Measurements from ENCODE around the gene TBC1D32. TPM values are rescaled to one million over a fixed set of nuclear protein-coding genes. Genes with fewer than 3 reads are reported as not detected.

TBC1D32 gene
- polyA plus RNA-seq, 1 donor (not counting 4 experiments of a cell fraction or from before 2014, with no cell fraction given) = 6.7 TPM

DNA sequence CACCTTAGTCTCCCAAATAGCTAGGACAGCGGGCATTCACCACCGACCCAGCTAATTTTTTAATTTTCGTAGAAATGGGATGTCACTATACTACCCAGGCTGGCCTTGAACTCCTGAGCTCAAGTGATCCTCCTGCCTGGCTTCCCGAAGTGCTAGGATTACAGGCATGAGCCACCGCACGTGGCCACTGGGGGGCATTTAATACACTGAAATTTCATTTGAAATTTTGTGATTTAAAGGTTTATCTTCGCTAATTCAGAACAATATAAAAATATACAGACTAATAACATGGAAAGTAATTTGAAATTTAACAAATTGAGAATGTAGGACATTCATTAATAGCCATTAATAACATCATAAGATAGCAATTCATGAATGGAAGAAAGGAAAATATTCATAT is 20.5 kb upstream of the TBC1D32 start:
- Histone ChIP-seq H2AFZ (ENCODE audit: control insufficient read depth, low read length) (no peak overlapping the region), H3K4me2 (ENCODE audit: control insufficient read depth, extremely low read depth, insufficient read depth, low read depth, low read length) (no peak overlapping the region), H3K4me3 (ENCODE audit: control insufficient read depth in 2 of 3, extremely low read depth in 1 of 3, insufficient read depth in 2 of 3, low read depth in 1 of 3, low read length in 3 of 3) (no peak overlapping the region), H3K27me3 (ENCODE audit: control insufficient read depth, extremely low read depth, insufficient read depth, low read length) (no peaks in the 10 kb centered on the region), H3K9me3 (ENCODE audit: control insufficient read depth, low read depth, low read length) (no peaks in the 10 kb centered on the region), H4K20me1 (ENCODE audit: control insufficient read depth, extremely low read depth, insufficient read depth, low read length) (no peaks in the 10 kb centered on the region), H3K9ac (ENCODE audit: control insufficient read depth, extremely low read depth, insufficient read depth, low read length) (no peak overlapping the region), H3K4me1 (ENCODE audit: control insufficient read depth, extremely low read depth, insufficient read depth, low read length) (no peaks in the 10 kb centered on the region), H3K36me3 (ENCODE audit: control insufficient read depth in 2 of 2, extremely low read depth in 1 of 2, insufficient read depth in 2 of 2, low read length in 2 of 2) (no peaks in the 10 kb centered on the region), H3K9me1 (ENCODE audit: control insufficient read depth, extremely low read depth, insufficient read depth, low read length) (no peaks in the 10 kb centered on the region), H3K79me2 (ENCODE audit: control insufficient read depth, insufficient read depth, low read length) (no peaks in the 10 kb centered on the region), H3K27ac (ENCODE audit: control insufficient read depth, insufficient read depth, low read length) (no peak overlapping the region)
- FAIRE-seq (no peak), DNase-seq (ENCODE audit: low read depth, low spot score) (no peak)
- dilution Hi-C loops (cut with MboI; ENCODE audit: extremely low pct_ligation_motif_present, low sequenced_read_pairs) = no loop called here
- no peak for TF ChIP-seq EZH2 (IDR thresholded peaks at IDR 0.05; ENCODE audit: low read length)
- TF ChIP-seq, protein P1, sequence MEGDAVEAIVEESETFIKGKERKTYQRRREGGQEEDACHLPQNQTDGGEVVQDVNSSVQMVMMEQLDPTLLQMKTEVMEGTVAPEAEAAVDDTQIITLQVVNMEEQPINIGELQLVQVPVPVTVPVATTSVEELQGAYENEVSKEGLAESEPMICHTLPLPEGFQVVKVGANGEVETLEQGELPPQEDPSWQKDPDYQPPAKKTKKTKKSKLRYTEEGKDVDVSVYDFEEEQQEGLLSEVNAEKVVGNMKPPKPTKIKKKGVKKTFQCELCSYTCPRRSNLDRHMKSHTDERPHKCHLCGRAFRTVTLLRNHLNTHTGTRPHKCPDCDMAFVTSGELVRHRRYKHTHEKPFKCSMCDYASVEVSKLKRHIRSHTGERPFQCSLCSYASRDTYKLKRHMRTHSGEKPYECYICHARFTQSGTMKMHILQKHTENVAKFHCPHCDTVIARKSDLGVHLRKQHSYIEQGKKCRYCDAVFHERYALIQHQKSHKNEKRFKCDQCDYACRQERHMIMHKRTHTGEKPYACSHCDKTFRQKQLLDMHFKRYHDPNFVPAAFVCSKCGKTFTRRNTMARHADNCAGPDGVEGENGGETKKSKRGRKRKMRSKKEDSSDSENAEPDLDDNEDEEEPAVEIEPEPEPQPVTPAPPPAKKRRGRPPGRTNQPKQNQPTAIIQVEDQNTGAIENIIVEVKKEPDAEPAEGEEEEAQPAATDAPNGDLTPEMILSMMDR (optimal IDR thresholded peaks at IDR 0.05 in 1 of 3, IDR thresholded peaks at IDR 0.05 in 1 of 3, conservative IDR thresholded peaks at IDR 0.05 in 1 of 3; ENCODE audit: extremely low read depth in 1 of 3, insufficient read depth in 2 of 3, low read length in 3 of 3) = peak in 2 of 3 experiments; percentile 25 to 32

DNA sequence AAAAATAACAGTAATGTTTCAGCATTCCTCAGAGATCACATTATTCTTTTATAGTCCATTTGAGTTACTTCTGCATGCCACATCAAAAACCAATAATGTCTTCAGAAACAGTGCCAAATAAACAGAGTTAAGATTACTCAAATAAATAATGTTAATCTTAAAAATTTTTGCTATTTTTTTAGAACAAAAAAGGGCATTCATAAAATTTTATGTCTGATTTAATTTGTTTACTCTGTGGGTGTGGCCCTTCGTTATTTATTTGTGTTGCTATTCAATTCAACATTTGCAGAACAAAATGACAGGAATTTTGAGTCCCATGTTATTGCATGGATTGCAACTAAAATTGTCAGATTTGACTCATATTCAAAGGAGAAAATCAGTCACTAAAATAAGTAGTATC is 18.7 kb upstream of the TBC1D32 start:
- no peak overlapping the region for H3K4me2 ChIP-seq (ENCODE audit: control insufficient read depth, extremely low read depth, insufficient read depth, low read depth, low read length)
- dilution Hi-C loops (cut with MboI; ENCODE audit: extremely low pct_ligation_motif_present, low sequenced_read_pairs) = no loop called here

More for the DNA sequence above, 18.7 kb upstream of the TBC1D32 start:
- Histone ChIP-seq H3K9me1 (ENCODE audit: control insufficient read depth, extremely low read depth, insufficient read depth, low read length) (no peaks in the 10 kb centered on the region), H3K36me3 (ENCODE audit: control insufficient read depth in 2 of 2, extremely low read depth in 1 of 2, insufficient read depth in 2 of 2, low read length in 2 of 2) (no peaks in the 10 kb centered on the region), H3K9ac (ENCODE audit: control insufficient read depth, extremely low read depth, insufficient read depth, low read length) (no peak overlapping the region), H3K27me3 (ENCODE audit: control insufficient read depth, extremely low read depth, insufficient read depth, low read length) (no peaks in the 10 kb centered on the region), H3K27ac (ENCODE audit: control insufficient read depth, insufficient read depth, low read length) (no peak overlapping the region), H4K20me1 (ENCODE audit: control insufficient read depth, extremely low read depth, insufficient read depth, low read length) (no peaks in the 10 kb centered on the region), H3K9me3 (ENCODE audit: control insufficient read depth, low read depth, low read length) (no peaks in the 10 kb centered on the region), H2AFZ (ENCODE audit: control insufficient read depth, low read length) (no peak overlapping the region), H3K4me3 (ENCODE audit: control insufficient read depth in 2 of 3, extremely low read depth in 1 of 3, insufficient read depth in 2 of 3, low read depth in 1 of 3, low read length in 3 of 3) (no peak overlapping the region), H3K79me2 (ENCODE audit: control insufficient read depth, insufficient read depth, low read length) (no peaks in the 10 kb centered on the region), H3K4me1 (ENCODE audit: control insufficient read depth, extremely low read depth, insufficient read depth, low read length) (no peaks in the 10 kb centered on the region)
- FAIRE-seq (no peak), DNase-seq (ENCODE audit: low read depth, low spot score) (no peak)
- TF ChIP-seq EZH2 (IDR thresholded peaks at IDR 0.05; ENCODE audit: low read length) = no peak
- TF ChIP-seq, protein P1 (optimal IDR thresholded peaks at IDR 0.05 in 1 of 3, IDR thresholded peaks at IDR 0.05 in 1 of 3, conservative IDR thresholded peaks at IDR 0.05 in 1 of 3; ENCODE audit: extremely low read depth in 1 of 3, insufficient read depth in 2 of 3, low read length in 3 of 3) = no peak
